HEK293T (cell line): ENCODE results near the gene CERCAM.
"Not testable (repeated sequence)": the region's sequence is repeated elsewhere in the genome, so short reads cannot be mapped to it uniquely, and the experiment has no call there.

Experiments used
- BHLHE40 ChIP-seq: fragments of 450-650 bp; IDR thresholded peaks from 2 replicates; pipeline ENCODE4 v1.6.1; 2016; ENCODE audit warnings: mild to moderate bottlenecking, moderate library complexity, borderline replicate concordance
- CTBP1 ChIP-seq: fragments of 450-650 bp; IDR thresholded peaks from 2 replicates; pipeline ENCODE4 v1.6.1; 2016; ENCODE audit warnings: borderline replicate concordance
- FOXA1 ChIP-seq: fragments of 450-650 bp; IDR thresholded peaks from 2 replicates; pipeline ENCODE4 v1.6.1; 2016; ENCODE audit warnings: mild to moderate bottlenecking
- FOXM1 ChIP-seq: fragments of 450-650 bp; IDR thresholded peaks from 2 replicates; pipeline ENCODE4 v1.6.1; 2017; ENCODE audit warnings: mild to moderate bottlenecking, borderline replicate concordance
- HDGF ChIP-seq: fragments of 450-650 bp; IDR thresholded peaks from 2 replicates; pipeline ENCODE4 v1.6.1; 2017; ENCODE audit warnings: antibody characterized with exemption, borderline replicate concordance
- LEF1 ChIP-seq: fragments of 450-650 bp; IDR thresholded peaks from 2 replicates; pipeline ENCODE4 v1.6.1; 2017; ENCODE audit warnings: mild to moderate bottlenecking, borderline replicate concordance
- NFRKB ChIP-seq: fragments of 450-650 bp; IDR thresholded peaks from 2 replicates; pipeline ENCODE4 v1.6.1; 2016; ENCODE audit warnings: mild to moderate bottlenecking, moderate library complexity
- SP1 ChIP-seq: fragments of 450-650 bp; IDR thresholded peaks from 2 replicates; pipeline ENCODE4 v1.6.1; 2017
- TF ChIP-seq, protein P1 (sequence below): fragments of 450-650 bp; IDR thresholded peaks from 2 replicates; pipeline ENCODE4 v1.6.1; 2016

GRCh38 chr9:128413728-128414127 lies 6.9 kb upstream of the CERCAM start:
- not testable (repeated sequence) for TF ChIP-seq FOXA1, FOXM1, SP1, HDGF, CTBP1, BHLHE40, NFRKB, LEF1
- TF ChIP-seq, protein P1, sequence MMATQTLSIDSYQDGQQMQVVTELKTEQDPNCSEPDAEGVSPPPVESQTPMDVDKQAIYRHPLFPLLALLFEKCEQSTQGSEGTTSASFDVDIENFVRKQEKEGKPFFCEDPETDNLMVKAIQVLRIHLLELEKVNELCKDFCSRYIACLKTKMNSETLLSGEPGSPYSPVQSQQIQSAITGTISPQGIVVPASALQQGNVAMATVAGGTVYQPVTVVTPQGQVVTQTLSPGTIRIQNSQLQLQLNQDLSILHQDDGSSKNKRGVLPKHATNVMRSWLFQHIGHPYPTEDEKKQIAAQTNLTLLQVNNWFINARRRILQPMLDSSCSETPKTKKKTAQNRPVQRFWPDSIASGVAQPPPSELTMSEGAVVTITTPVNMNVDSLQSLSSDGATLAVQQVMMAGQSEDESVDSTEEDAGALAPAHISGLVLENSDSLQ, result not testable (repeated sequence)
